ENCODE data around the gene GPR157. TPM values are rescaled to one million over a fixed set of nuclear protein-coding genes. Genes with fewer than 3 reads are reported as not detected.

Gene GPR157
- total and polyA plus RNA-seq, 2 experiments from 2014 or later = 0.81 to 3.9 TPM

DNA sequence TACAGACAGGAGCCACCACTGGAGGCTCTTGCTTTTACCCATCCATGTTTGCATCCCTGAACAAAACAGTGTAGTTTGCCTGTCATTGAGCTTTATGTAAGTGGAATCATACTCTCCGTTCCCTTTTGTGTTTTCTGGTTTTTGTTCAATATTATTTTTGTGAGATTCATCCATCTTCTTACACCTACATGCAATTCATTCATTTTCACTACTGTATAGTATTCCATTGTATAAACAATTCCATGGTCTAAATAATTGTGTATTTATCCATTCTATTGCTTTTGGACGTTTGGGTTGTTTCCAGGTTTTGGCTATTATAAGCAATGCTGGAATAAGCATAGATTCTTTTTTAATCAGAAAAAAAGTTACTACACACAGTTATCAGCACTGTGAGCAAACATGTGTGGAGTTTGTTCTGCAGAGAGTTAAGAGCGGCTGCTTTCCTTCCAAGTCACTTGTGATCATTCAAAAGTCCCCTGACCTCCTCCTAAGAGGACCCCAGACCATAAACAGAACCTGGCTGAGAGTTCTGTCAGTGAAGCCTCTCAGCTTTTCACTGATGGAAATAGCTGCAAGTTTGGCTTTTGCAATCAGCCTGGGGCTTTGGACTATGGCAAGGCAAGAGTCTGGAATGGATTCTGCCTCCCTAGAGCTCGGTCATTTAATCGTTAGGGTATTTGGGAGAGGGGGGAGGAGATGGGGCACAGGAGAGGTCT is 5.1 kb upstream of the GPR157 start:
- Mint-ChIP-seq H3K9me3 (no peaks in the 10 kb centered on the region; the same call in 2 of the 3 replicates), H3K4me1 (peaks cover 2% of the 10 kb centered on the region; the same call in 1 of the 3 replicates), H3K36me3 (ENCODE audit: low read depth) (no peaks in the 10 kb centered on the region), H3K27me3 (ENCODE audit: insufficient read depth, low read depth, poor library complexity) (peaks cover 11% of the 10 kb centered on the region), H3K27ac (no peak overlapping the region), H3K4me3 (no peak overlapping the region)
- ATAC-seq (no peak), DNase-seq (ENCODE audit: low spot score) (no peak)
- Histone ChIP-seq H3K79me2 (replicated peaks; ENCODE audit: insufficient read depth) (no peaks in the 10 kb centered on the region), H3K4me3 (no peak overlapping the region), H3K4me2 (no peak overlapping the region), H3K36me3 (ENCODE audit: insufficient read depth) (no peaks in the 10 kb centered on the region), H3F3A (replicated peaks; ENCODE audit: low read depth) (no peaks in the 10 kb centered on the region), H3K27me3 (ENCODE audit: insufficient read depth) (no peaks in the 10 kb centered on the region), H4K20me1 (replicated peaks; ENCODE audit: insufficient read depth) (no peaks in the 10 kb centered on the region; the same call in 1 of the 2 replicates), H3K4me1 (ENCODE audit: insufficient read depth) (no peaks in the 10 kb centered on the region), H2AFZ (no peak overlapping the region), H3K9me2 (ENCODE audit: insufficient read depth) (no peaks in the 10 kb centered on the region), H3K27ac (ENCODE audit: low read depth) (no peak overlapping the region)
- TF ChIP-seq JUNB (IDR thresholded peaks at IDR 0.05; ENCODE audit: unreplicated experiment) (no peak), ZNF114 (CRISPR knock-in tag; IDR thresholded peaks at IDR 0.05) (no peak), ZNF331 (CRISPR knock-in tag; IDR thresholded peaks at IDR 0.05; ENCODE audit: low read depth) (no peak), EZH2phosphoT487 (IDR thresholded peaks at IDR 0.05; ENCODE audit: unreplicated experiment) (no peak), EZH2 (IDR thresholded peaks at IDR 0.05; ENCODE audit: low read depth, unreplicated experiment) (no peak), ETS1 (IDR thresholded peaks at IDR 0.05) (no peak), CREB1 (CRISPR knock-in tag; IDR thresholded peaks at IDR 0.05; ENCODE audit: low read depth) (no peak), STAT1 (IDR thresholded peaks at IDR 0.05; ENCODE audit: unreplicated experiment) (no peak), POLR2AphosphoS5 (IDR thresholded peaks at IDR 0.05; ENCODE audit: low read depth) (no peak), NANOG (IDR thresholded peaks at IDR 0.05; ENCODE audit: borderline replicate concordance) (no peak)
- TF ChIP-seq, protein P1, sequence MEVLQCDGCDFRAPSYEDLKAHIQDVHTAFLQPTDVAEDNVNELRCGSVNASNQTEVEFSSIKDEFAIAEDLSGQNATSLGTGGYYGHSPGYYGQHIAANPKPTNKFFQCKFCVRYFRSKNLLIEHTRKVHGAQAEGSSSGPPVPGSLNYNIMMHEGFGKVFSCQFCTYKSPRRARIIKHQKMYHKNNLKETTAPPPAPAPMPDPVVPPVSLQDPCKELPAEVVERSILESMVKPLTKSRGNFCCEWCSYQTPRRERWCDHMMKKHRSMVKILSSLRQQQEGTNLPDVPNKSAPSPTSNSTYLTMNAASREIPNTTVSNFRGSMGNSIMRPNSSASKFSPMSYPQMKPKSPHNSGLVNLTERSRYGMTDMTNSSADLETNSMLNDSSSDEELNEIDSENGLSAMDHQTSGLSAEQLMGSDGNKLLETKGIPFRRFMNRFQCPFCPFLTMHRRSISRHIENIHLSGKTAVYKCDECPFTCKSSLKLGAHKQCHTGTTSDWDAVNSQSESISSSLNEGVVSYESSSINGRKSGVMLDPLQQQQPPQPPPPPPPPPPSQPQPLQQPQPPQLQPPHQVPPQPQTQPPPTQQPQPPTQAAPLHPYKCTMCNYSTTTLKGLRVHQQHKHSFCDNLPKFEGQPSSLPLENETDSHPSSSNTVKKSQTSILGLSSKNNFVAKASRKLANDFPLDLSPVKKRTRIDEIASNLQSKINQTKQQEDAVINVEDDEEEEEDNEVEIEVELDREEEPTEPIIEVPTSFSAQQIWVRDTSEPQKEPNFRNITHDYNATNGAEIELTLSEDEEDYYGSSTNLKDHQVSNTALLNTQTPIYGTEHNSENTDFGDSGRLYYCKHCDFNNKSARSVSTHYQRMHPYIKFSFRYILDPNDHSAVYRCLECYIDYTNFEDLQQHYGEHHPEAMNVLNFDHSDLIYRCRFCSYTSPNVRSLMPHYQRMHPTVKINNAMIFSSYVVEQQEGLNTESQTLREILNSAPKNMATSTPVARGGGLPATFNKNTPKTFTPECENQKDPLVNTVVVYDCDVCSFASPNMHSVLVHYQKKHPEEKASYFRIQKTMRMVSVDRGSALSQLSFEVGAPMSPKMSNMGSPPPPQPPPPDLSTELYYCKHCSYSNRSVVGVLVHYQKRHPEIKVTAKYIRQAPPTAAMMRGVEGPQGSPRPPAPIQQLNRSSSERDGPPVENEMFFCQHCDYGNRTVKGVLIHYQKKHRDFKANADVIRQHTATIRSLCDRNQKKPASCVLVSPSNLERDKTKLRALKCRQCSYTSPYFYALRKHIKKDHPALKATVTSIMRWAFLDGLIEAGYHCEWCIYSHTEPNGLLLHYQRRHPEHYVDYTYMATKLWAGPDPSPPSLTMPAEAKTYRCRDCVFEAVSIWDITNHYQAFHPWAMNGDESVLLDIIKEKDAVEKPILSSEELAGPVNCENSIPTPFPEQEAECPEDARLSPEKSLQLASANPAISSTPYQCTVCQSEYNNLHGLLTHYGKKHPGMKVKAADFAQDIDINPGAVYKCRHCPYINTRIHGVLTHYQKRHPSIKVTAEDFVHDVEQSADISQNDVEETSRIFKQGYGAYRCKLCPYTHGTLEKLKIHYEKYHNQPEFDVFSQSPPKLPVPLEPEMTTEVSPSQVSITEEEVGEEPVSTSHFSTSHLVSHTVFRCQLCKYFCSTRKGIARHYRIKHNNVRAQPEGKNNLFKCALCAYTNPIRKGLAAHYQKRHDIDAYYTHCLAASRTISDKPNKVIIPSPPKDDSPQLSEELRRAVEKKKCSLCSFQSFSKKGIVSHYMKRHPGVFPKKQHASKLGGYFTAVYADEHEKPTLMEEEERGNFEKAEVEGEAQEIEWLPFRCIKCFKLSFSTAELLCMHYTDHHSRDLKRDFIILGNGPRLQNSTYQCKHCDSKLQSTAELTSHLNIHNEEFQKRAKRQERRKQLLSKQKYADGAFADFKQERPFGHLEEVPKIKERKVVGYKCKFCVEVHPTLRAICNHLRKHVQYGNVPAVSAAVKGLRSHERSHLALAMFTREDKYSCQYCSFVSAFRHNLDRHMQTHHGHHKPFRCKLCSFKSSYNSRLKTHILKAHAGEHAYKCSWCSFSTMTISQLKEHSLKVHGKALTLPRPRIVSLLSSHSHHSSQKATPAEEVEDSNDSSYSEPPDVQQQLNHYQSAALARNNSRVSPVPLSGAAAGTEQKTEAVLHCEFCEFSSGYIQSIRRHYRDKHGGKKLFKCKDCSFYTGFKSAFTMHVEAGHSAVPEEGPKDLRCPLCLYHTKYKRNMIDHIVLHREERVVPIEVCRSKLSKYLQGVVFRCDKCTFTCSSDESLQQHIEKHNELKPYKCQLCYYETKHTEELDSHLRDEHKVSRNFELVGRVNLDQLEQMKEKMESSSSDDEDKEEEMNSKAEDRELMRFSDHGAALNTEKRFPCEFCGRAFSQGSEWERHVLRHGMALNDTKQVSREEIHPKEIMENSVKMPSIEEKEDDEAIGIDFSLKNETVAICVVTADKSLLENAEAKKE (CRISPR knock-in tag; IDR thresholded peaks at IDR 0.05) = no peak
- TF ChIP-seq, protein P2, sequence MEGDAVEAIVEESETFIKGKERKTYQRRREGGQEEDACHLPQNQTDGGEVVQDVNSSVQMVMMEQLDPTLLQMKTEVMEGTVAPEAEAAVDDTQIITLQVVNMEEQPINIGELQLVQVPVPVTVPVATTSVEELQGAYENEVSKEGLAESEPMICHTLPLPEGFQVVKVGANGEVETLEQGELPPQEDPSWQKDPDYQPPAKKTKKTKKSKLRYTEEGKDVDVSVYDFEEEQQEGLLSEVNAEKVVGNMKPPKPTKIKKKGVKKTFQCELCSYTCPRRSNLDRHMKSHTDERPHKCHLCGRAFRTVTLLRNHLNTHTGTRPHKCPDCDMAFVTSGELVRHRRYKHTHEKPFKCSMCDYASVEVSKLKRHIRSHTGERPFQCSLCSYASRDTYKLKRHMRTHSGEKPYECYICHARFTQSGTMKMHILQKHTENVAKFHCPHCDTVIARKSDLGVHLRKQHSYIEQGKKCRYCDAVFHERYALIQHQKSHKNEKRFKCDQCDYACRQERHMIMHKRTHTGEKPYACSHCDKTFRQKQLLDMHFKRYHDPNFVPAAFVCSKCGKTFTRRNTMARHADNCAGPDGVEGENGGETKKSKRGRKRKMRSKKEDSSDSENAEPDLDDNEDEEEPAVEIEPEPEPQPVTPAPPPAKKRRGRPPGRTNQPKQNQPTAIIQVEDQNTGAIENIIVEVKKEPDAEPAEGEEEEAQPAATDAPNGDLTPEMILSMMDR (conservative IDR thresholded peaks at IDR 0.05; ENCODE audit: low read depth in 2 of 2) = no peak
- TF ChIP-seq, protein P3, sequence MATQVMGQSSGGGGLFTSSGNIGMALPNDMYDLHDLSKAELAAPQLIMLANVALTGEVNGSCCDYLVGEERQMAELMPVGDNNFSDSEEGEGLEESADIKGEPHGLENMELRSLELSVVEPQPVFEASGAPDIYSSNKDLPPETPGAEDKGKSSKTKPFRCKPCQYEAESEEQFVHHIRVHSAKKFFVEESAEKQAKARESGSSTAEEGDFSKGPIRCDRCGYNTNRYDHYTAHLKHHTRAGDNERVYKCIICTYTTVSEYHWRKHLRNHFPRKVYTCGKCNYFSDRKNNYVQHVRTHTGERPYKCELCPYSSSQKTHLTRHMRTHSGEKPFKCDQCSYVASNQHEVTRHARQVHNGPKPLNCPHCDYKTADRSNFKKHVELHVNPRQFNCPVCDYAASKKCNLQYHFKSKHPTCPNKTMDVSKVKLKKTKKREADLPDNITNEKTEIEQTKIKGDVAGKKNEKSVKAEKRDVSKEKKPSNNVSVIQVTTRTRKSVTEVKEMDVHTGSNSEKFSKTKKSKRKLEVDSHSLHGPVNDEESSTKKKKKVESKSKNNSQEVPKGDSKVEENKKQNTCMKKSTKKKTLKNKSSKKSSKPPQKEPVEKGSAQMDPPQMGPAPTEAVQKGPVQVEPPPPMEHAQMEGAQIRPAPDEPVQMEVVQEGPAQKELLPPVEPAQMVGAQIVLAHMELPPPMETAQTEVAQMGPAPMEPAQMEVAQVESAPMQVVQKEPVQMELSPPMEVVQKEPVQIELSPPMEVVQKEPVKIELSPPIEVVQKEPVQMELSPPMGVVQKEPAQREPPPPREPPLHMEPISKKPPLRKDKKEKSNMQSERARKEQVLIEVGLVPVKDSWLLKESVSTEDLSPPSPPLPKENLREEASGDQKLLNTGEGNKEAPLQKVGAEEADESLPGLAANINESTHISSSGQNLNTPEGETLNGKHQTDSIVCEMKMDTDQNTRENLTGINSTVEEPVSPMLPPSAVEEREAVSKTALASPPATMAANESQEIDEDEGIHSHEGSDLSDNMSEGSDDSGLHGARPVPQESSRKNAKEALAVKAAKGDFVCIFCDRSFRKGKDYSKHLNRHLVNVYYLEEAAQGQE (IDR thresholded peaks at IDR 0.05; ENCODE audit: unreplicated experiment) = no peak
